ENCODE measurements around the gene IGFN1.

The IGFN1 gene

DNA sequence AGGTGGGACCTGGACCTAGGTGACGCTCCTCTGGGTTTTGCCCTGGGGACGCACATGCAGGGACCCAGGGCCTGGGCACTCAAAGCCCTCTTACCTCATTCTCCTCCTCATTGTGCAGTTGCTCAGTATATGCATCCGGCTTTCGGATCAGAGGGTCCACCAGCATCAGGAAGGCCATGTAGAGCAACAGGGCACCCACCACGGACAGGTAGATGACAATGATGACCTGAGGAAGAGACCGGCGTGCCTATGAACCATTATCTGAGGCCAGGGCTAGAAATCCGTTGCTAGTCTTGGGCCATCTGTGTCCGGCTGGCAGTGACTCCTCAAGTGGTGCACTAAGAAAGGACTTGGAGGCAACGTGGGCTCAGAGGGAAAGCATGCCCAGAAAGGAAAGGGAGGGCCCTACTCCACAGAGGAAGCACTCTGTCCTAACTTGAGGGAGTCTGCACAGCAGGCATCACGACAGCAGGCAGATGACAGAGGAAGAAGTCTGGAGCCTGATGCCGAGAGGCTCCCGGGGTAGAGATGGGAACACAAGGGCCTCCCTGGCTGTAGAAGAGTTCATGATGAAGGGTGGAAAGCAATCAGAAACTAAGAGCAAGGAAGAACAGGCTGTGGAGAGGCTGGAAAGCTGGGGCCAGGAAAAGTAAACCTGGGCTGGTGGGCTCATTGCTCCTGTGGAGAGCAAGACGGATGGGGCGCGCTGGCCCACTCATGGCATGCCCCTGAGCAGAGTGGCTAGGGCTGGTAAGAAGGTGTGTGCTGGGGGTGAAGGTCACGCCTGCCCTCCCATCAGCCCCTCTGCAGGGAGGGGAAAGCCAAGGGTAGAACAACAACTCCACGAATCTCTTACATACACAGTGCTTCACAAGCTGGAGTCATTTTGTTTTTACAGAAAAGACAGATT, 46.6 kb upstream of the IGFN1 start:
- Histone ChIP-seq H3K27ac (ENCODE audit: low read depth, low read length) (no peak overlapping the region), H3K27me3 (ENCODE audit: insufficient read depth, low read length, poor library complexity) (no peaks in the 10 kb centered on the region), H3K9ac (ENCODE audit: low read length) (no peak overlapping the region), H4K5ac (ENCODE audit: low read length) (no peak overlapping the region), H2AK5ac (ENCODE audit: low read length) (no peak overlapping the region), H3K23ac (ENCODE audit: low read length) (no peak overlapping the region), H3K36me3 (ENCODE audit: control insufficient read depth, insufficient read depth, low read length) (peaks cover 32% of the 10 kb centered on the region), H4K8ac (ENCODE audit: low read depth, low read length) (no peak overlapping the region), H3K18ac (ENCODE audit: low read length) (no peak overlapping the region), H3K56ac (ENCODE audit: low read length) (no peak overlapping the region), H3K79me1 (ENCODE audit: low read length) (peaks cover 2% of the 10 kb centered on the region), H3K4me2 (ENCODE audit: low read length) (no peak overlapping the region), H2BK120ac (ENCODE audit: low read depth, low read length) (no peak overlapping the region), H3K79me2 (ENCODE audit: control insufficient read depth, insufficient read depth, low read length) (no peaks in the 10 kb centered on the region), H2BK15ac (replicated peaks; ENCODE audit: low read depth) (no peak overlapping the region), H3K4me3 (ENCODE audit: low read length) (no peak overlapping the region), H3K4ac (ENCODE audit: low read depth, low read length) (no peak overlapping the region), H3K4me1 (ENCODE audit: control insufficient read depth, low read depth, low read length) (no peaks in the 10 kb centered on the region), H2BK5ac (ENCODE audit: low read length) (no peak overlapping the region)
- WGBS (ENCODE audit: extremely low coverage, insufficient coverage, low lambda C conversion rate), result no CpG with 5 or more reads among the region's 18 CpGs
- no peak for DNase-seq

DNA sequence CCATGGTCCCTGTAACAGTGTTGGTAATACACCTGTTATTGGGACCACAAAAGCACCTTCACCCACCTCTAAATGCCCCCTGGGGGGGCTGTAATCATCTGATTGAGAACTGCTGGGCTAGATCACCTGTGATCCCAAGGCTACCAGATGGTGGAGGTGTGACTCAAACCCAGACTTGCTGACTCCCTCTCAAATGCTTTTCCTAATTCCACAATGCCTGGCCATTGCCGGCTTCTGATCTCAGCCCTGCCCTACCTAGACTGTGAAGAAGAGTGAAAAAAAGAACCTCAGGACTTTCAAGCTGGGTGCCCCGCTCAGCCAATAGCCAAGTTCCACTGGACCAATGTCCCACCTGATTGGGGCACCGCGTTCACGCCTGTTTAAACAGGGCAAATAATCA, 45.9 kb upstream of the IGFN1 start:
- Histone ChIP-seq H3K4me3 (ENCODE audit: low read length) (no peak overlapping the region), H4K5ac (ENCODE audit: low read length) (no peak overlapping the region), H3K27ac (ENCODE audit: low read depth, low read length) (no peak overlapping the region), H3K79me1 (ENCODE audit: low read length) (peaks cover 2% of the 10 kb centered on the region), H3K9ac (ENCODE audit: low read length) (no peak overlapping the region), H2BK120ac (ENCODE audit: low read depth, low read length) (no peak overlapping the region), H3K23ac (ENCODE audit: low read length) (no peak overlapping the region), H3K27me3 (ENCODE audit: insufficient read depth, low read length, poor library complexity) (no peaks in the 10 kb centered on the region), H3K4me2 (ENCODE audit: low read length) (no peak overlapping the region), H2AK5ac (ENCODE audit: low read length) (no peak overlapping the region), H3K79me2 (ENCODE audit: control insufficient read depth, insufficient read depth, low read length) (no peaks in the 10 kb centered on the region), H3K18ac (ENCODE audit: low read length) (no peak overlapping the region), H2BK5ac (ENCODE audit: low read length) (no peak overlapping the region), H3K36me3 (ENCODE audit: control insufficient read depth, insufficient read depth, low read length) (peaks cover 33% of the 10 kb centered on the region), H3K4me1 (ENCODE audit: control insufficient read depth, low read depth, low read length) (no peaks in the 10 kb centered on the region), H2BK15ac (replicated peaks; ENCODE audit: low read depth) (no peak overlapping the region), H3K56ac (ENCODE audit: low read length) (no peak overlapping the region), H3K4ac (ENCODE audit: low read depth, low read length) (no peak overlapping the region), H4K8ac (ENCODE audit: low read depth, low read length) (no peak overlapping the region)
- no peak for DNase-seq
- no CpG with 5 or more reads among the region's 5 CpGs for WGBS (ENCODE audit: extremely low coverage, insufficient coverage, low lambda C conversion rate)

DNA sequence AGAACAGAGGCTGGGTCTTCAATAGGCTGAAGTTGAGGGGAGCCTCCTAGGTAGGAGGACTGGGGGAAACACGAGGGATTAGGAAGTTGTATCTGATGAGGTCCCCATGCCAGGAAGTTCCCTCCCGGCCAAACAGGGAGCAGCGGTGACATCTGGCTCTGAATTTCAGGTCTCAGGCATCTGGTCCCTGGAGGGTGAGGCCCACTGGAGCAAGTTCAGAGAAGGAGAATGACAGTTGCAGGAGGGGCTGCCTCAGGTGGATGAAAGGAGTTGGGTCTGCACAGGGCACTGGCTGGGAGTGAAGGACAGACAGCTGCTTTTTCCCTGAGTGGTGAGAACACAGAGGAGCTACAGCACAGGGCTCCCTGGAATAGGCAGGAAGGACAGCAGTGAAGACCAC, 45.5 kb upstream of the IGFN1 start:
- no peak overlapping the region for H3K9ac ChIP-seq (ENCODE audit: low read length)
- no peak overlapping the region for H3K56ac ChIP-seq (ENCODE audit: low read length)
- no peak overlapping the region for H4K8ac ChIP-seq (ENCODE audit: low read depth, low read length)
- peaks cover 33% of the 10 kb centered on the region for H3K36me3 ChIP-seq (ENCODE audit: control insufficient read depth, insufficient read depth, low read length)
- WGBS (ENCODE audit: extremely low coverage, insufficient coverage, low lambda C conversion rate), result no CpG with 5 or more reads among the region's 3 CpGs
- no peaks in the 10 kb centered on the region for H3K4me1 ChIP-seq (ENCODE audit: control insufficient read depth, low read depth, low read length)
- no peak overlapping the region for H3K27ac ChIP-seq (ENCODE audit: low read depth, low read length)
- no peak for DNase-seq
- H2BK5ac ChIP-seq (ENCODE audit: low read length), result no peak overlapping the region
- H2BK120ac ChIP-seq (ENCODE audit: low read depth, low read length), result no peak overlapping the region
- H3K27me3 ChIP-seq (ENCODE audit: insufficient read depth, low read length, poor library complexity), result no peaks in the 10 kb centered on the region
- no peak overlapping the region for H3K4me2 ChIP-seq (ENCODE audit: low read length)
- H3K18ac ChIP-seq (ENCODE audit: low read length), result no peak overlapping the region
- H3K79me1 ChIP-seq (ENCODE audit: low read length), result peaks cover 2% of the 10 kb centered on the region
- H2AK5ac ChIP-seq (ENCODE audit: low read length), result no peak overlapping the region
- H4K5ac ChIP-seq (ENCODE audit: low read length), result no peak overlapping the region
- no peaks in the 10 kb centered on the region for H3K79me2 ChIP-seq (ENCODE audit: control insufficient read depth, insufficient read depth, low read length)
- no peak overlapping the region for H3K4ac ChIP-seq (ENCODE audit: low read depth, low read length)
- H3K23ac ChIP-seq (ENCODE audit: low read length), result no peak overlapping the region
- H2BK15ac ChIP-seq (replicated peaks; ENCODE audit: low read depth), result no peak overlapping the region
- H3K4me3 ChIP-seq (ENCODE audit: low read length), result no peak overlapping the region

DNA sequence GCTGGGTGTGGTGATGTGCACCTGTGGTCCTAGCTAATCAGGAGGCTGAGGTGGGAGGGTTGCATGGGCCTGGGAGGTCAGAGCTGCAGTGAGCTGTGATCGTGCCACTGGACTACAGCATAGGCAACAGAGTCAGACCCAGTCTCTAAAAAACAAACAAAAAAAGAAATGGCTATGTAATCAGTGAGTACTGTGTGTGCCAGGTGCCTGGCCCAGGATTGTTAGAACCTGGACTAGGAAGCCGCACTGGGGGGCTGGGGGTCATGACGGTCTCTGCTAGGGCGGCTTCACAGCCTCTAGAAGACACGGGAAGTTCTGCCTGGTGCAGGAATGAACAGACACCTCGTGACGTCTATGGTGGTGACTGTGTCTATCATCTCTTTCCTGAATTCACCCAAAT, 44.8 kb upstream of the IGFN1 start:
- Histone ChIP-seq H3K79me2 (ENCODE audit: control insufficient read depth, insufficient read depth, low read length) (no peaks in the 10 kb centered on the region), H4K5ac (ENCODE audit: low read length) (no peak overlapping the region), H3K27me3 (ENCODE audit: insufficient read depth, low read length, poor library complexity) (no peaks in the 10 kb centered on the region), H3K4me3 (ENCODE audit: low read length) (no peak overlapping the region), H3K4me1 (ENCODE audit: control insufficient read depth, low read depth, low read length) (no peaks in the 10 kb centered on the region), H3K4ac (ENCODE audit: low read depth, low read length) (no peak overlapping the region), H3K56ac (ENCODE audit: low read length) (no peak overlapping the region), H3K36me3 (ENCODE audit: control insufficient read depth, insufficient read depth, low read length) (peaks cover 36% of the 10 kb centered on the region), H2AK5ac (ENCODE audit: low read length) (no peak overlapping the region), H2BK15ac (replicated peaks; ENCODE audit: low read depth) (no peak overlapping the region), H2BK5ac (ENCODE audit: low read length) (no peak overlapping the region), H3K9ac (ENCODE audit: low read length) (no peak overlapping the region), H3K4me2 (ENCODE audit: low read length) (no peak overlapping the region), H3K27ac (ENCODE audit: low read depth, low read length) (no peak overlapping the region), H3K23ac (ENCODE audit: low read length) (no peak overlapping the region), H4K8ac (ENCODE audit: low read depth, low read length) (no peak overlapping the region), H3K79me1 (ENCODE audit: low read length) (peaks cover 2% of the 10 kb centered on the region), H2BK120ac (ENCODE audit: low read depth, low read length) (no peak overlapping the region), H3K18ac (ENCODE audit: low read length) (no peak overlapping the region)
- DNase-seq, result no peak
- WGBS (ENCODE audit: extremely low coverage, insufficient coverage, low lambda C conversion rate), result no CpG with 5 or more reads among the region's 7 CpGs

DNA sequence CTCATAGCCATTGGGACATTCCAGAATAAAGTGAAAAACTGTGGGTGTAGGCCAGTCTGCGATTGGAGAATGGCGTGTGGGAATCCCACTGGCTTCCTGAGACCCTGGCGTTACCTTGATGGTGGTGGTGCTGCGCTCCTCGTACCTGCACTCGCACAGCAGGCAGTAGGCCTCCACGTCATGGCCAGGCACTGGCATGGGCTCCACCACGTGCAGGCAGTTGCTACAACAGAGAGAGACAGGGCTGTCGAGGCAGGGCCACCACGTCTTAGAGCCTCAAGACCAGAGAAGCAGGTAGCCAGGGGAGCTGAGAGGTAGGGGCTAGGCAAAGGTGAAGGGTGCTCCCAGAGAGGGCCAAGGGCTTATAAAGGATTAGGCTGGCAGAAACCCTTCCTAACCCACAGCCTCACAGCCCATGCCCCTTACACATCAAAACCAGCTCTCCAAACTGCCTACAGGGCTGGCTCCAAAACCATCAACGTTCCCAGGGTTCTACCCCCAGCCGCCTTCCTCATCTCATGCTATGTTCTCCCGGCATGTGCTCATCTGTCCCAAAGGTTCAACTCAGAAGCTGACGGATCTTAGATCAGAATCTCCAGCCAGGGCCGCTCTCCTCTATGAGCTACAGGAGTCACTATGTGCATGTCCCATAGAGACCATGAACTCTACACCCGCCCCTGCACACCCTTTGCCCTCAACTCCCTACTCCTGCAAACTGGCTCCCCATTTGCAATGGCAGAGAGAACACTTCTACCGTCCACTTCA, 43.8 kb upstream of the IGFN1 start:
- WGBS (ENCODE audit: extremely low coverage, insufficient coverage, low lambda C conversion rate), result no CpG with 5 or more reads among the region's 17 CpGs
- peaks cover 36% of the 10 kb centered on the region for H3K36me3 ChIP-seq (ENCODE audit: control insufficient read depth, insufficient read depth, low read length)
- H2BK120ac ChIP-seq (ENCODE audit: low read depth, low read length), result no peak overlapping the region
- peaks cover 2% of the 10 kb centered on the region for H3K79me1 ChIP-seq (ENCODE audit: low read length)
- H3K18ac ChIP-seq (ENCODE audit: low read length), result no peak overlapping the region
- no peaks in the 10 kb centered on the region for H3K4me1 ChIP-seq (ENCODE audit: control insufficient read depth, low read depth, low read length)
- H3K27me3 ChIP-seq (ENCODE audit: insufficient read depth, low read length, poor library complexity), result no peaks in the 10 kb centered on the region
- H2BK15ac ChIP-seq (replicated peaks; ENCODE audit: low read depth), result no peak overlapping the region
- H2AK5ac ChIP-seq (ENCODE audit: low read length), result no peak overlapping the region
- H3K27ac ChIP-seq (ENCODE audit: low read depth, low read length), result no peak overlapping the region
- H3K23ac ChIP-seq (ENCODE audit: low read length), result no peak overlapping the region
- no peak overlapping the region for H4K5ac ChIP-seq (ENCODE audit: low read length)
- DNase-seq, result no peak
- no peak overlapping the region for H3K4me3 ChIP-seq (ENCODE audit: low read length)
- H2BK5ac ChIP-seq (ENCODE audit: low read length), result no peak overlapping the region
- H3K79me2 ChIP-seq (ENCODE audit: control insufficient read depth, insufficient read depth, low read length), result no peaks in the 10 kb centered on the region
- no peak overlapping the region for H3K4me2 ChIP-seq (ENCODE audit: low read length)
- H3K9ac ChIP-seq (ENCODE audit: low read length), result no peak overlapping the region
- no peak overlapping the region for H3K56ac ChIP-seq (ENCODE audit: low read length)
- no peak overlapping the region for H4K8ac ChIP-seq (ENCODE audit: low read depth, low read length)
- no peak overlapping the region for H3K4ac ChIP-seq (ENCODE audit: low read depth, low read length)

Data from mesendoderm (in vitro differentiated cells).